H1 (cell line): ENCODE results near the gene TMEM169. TPM values are rescaled to one million over a fixed set of nuclear protein-coding genes. Genes with fewer than 3 reads are reported as not detected.

Experiments used
- CTCF ChIA-PET: fragments of 300-600 bp; sonication (Branson Sonifier 250); formaldehyde crosslinking; loops from one replicate; lab custom pipeline; 2021; ENCODE audit not compliant: partially characterized antibody; lab: Charles Lee
- POLR2A ChIA-PET: fragments of 300-600 bp; sonication (Branson Sonifier 250); formaldehyde crosslinking; loops from one replicate; lab custom pipeline; 2021; ENCODE audit warnings: inconsistent platforms; ENCODE audit not compliant: partially characterized antibody; lab: Charles Lee
- DNase-seq, 2 experiments: peaks; one replicate each; pipeline versions ENCODE4 v3.0.0 to v3.0.0-alpha.2; 2010 to 2022; ENCODE audit warnings: low spot score in 2 of 2, low read depth in 1 of 2, mixed read lengths in 1 of 2
- FAIRE-seq: peaks from 2 replicates; lab custom pipeline; 2011; peaks lifted over from hg19 to GRCh38; lab: Jason Lieb, UNC
- H2AFZ ChIP-seq: 2 replicates; pipeline ENCODE4 v1.8.1; 2012; ENCODE audit warnings: low read length, inconsistent platforms
- H2AK5ac ChIP-seq: 2 replicates; pipeline ENCODE4 v1.6.1; 2013; ENCODE audit warnings: low read depth, low read length
- H2BK120ac ChIP-seq: replicated peaks from 2 replicates; pipeline ENCODE3; 2013; ENCODE audit warnings: low read depth, low read length, inconsistent platforms
- H2BK12ac ChIP-seq: 2 replicates; pipeline ENCODE4 v1.6.1; 2013; ENCODE audit warnings: low read depth, low read length
- H2BK15ac ChIP-seq: 2 replicates; pipeline ENCODE4 v1.6.1; 2013; ENCODE audit warnings: low read length
- H2BK20ac ChIP-seq: 2 replicates; pipeline ENCODE4 v1.6.1; 2013; ENCODE audit warnings: low read length
- H2BK5ac ChIP-seq: 2 replicates; pipeline ENCODE4 v1.6.1; 2013; ENCODE audit warnings: low read depth, low read length
- H3K14ac ChIP-seq: 2 replicates; pipeline ENCODE4 v1.6.1; 2013; ENCODE audit warnings: inconsistent platforms; ENCODE audit not compliant: insufficient read length
- H3K18ac ChIP-seq: 2 replicates; pipeline ENCODE4 v1.6.1; 2013; ENCODE audit warnings: low read length; ENCODE audit errors: extremely low read depth
- H3K23ac ChIP-seq: 2 replicates; pipeline ENCODE4 v1.6.1; 2013; ENCODE audit warnings: inconsistent platforms; ENCODE audit not compliant: insufficient read length
- H3K23me2 ChIP-seq: 2 replicates; pipeline ENCODE4 v1.6.1; 2013; ENCODE audit warnings: low read depth, low read length
- H3K27ac ChIP-seq: 2 replicates; pipeline ENCODE4 v1.6.1; 2011; ENCODE audit warnings: low read depth, low read length, inconsistent platforms
- H3K27me3 ChIP-seq, 4 experiments: replicated peaks in 1 of 4; 1 replicate in 1 of 4; 2 replicates in 3 of 4; pipeline versions ENCODE4 v1.6.1 to v1.8.1; 2011 to 2013; ENCODE audit warnings: low read length in 3 of 4, mild to moderate bottlenecking in 3 of 4, inconsistent platforms in 2 of 4, mixed read lengths in 2 of 4, moderate library complexity in 1 of 4; ENCODE audit not compliant: control insufficient read depth in 3 of 4, insufficient read depth in 3 of 4; ENCODE audit errors: extremely low read depth in 1 of 4
- H3K36me3 ChIP-seq, 4 experiments: 2 replicates each; pipeline versions ENCODE4 v1.6.1 to v1.8.1; 2011 to 2013; ENCODE audit warnings: mild to moderate bottlenecking in 4 of 4, low read length in 3 of 4, moderate library complexity in 2 of 4, control low read depth in 1 of 4, inconsistent platforms in 1 of 4; ENCODE audit not compliant: insufficient read depth in 4 of 4, control insufficient read depth in 2 of 4
- H3K4ac ChIP-seq: replicated peaks from 2 replicates; pipeline ENCODE3; 2013; ENCODE audit warnings: low read length, low read depth, mixed read lengths, inconsistent platforms; ENCODE audit not compliant: insufficient read length
- H3K4me1 ChIP-seq, 4 experiments: replicated peaks in 1 of 4; 1 replicate in 1 of 4; 2 replicates in 3 of 4; pipeline versions ENCODE4 v1.6.1 to v1.8.1; 2011 to 2013; ENCODE audit warnings: low read length in 3 of 4, inconsistent platforms in 2 of 4, mixed read lengths in 1 of 4; ENCODE audit not compliant: insufficient read depth in 4 of 4, control insufficient read depth in 3 of 4
- H3K4me2 ChIP-seq, 2 experiments: 2 replicates each; pipeline versions ENCODE4 v1.6.1 to v1.8.1; 2011 to 2013; ENCODE audit warnings: low read depth in 2 of 2, low read length in 2 of 2, control low read depth in 1 of 2, inconsistent platforms in 1 of 2, mild to moderate bottlenecking in 1 of 2; ENCODE audit not compliant: insufficient read depth in 1 of 2
- H3K4me3 ChIP-seq, 4 experiments: fragments of 200-600, 300-600 bp in 1 of 4; sonication (generic), shearing (Covaris generic), sonication (Bioruptor Twin) in 1 of 4; 2 replicates each; pipeline versions ENCODE4 v1.5.1 to v1.8.1; 2011 to 2016; ENCODE audit warnings: low read length in 4 of 4, low read depth in 3 of 4, control low read depth in 2 of 4, inconsistent platforms in 2 of 4, mild to moderate bottlenecking in 2 of 4, mixed read lengths in 1 of 4, moderate library complexity in 1 of 4; ENCODE audit not compliant: insufficient read depth in 2 of 4; ENCODE audit errors: extremely low read depth in 1 of 4
- H3K56ac ChIP-seq: replicated peaks from 2 replicates; pipeline ENCODE3; 2013; ENCODE audit warnings: low read depth, mild to moderate bottlenecking, mixed read lengths, low read length, inconsistent platforms; ENCODE audit not compliant: insufficient read length
- H3K79me1 ChIP-seq: 2 replicates; pipeline ENCODE4 v1.6.1; 2013; ENCODE audit warnings: low read depth, low read length, control low read depth
- H3K79me2 ChIP-seq, 2 experiments: 2 replicates each; pipeline versions ENCODE4 v1.6.1 to v1.8.1; 2012 to 2013; ENCODE audit warnings: low read length in 2 of 2, mild to moderate bottlenecking in 2 of 2, inconsistent platforms in 1 of 2; ENCODE audit not compliant: insufficient read depth in 2 of 2, control insufficient read depth in 1 of 2
- H3K9ac ChIP-seq, 4 experiments: replicated peaks in 1 of 4; 1 replicate in 1 of 4; 2 replicates in 3 of 4; pipeline versions ENCODE4 v1.6.1 to v1.8.1; 2011 to 2013; ENCODE audit warnings: low read depth in 3 of 4, low read length in 3 of 4, control low read depth in 2 of 4, mild to moderate bottlenecking in 2 of 4, moderate library complexity in 2 of 4, inconsistent platforms in 1 of 4; ENCODE audit errors: extremely low read depth in 1 of 4
- H3K9me3 ChIP-seq, 2 experiments: 2 replicates each; pipeline versions ENCODE4 v1.6.1 to v1.8.1; 2012 to 2013; ENCODE audit warnings: mild to moderate bottlenecking in 2 of 2, moderate library complexity in 2 of 2, control low read depth in 1 of 2, inconsistent platforms in 1 of 2, low read depth in 1 of 2, low read length in 1 of 2, mixed read lengths in 1 of 2; ENCODE audit not compliant: insufficient read depth in 2 of 2
- H4K20me1 ChIP-seq, 2 experiments: replicated peaks in 1 of 2; 2 replicates each; pipeline versions ENCODE3 to v1.8.1; 2011 to 2013; ENCODE audit warnings: inconsistent platforms in 2 of 2, low read length in 2 of 2, mild to moderate bottlenecking in 1 of 2; ENCODE audit not compliant: insufficient read depth in 2 of 2, control insufficient read depth in 1 of 2
- H4K5ac ChIP-seq: 2 replicates; pipeline ENCODE4 v1.6.1; 2013; ENCODE audit warnings: low read length, low read depth, mixed read lengths, inconsistent platforms; ENCODE audit not compliant: insufficient read length
- H4K8ac ChIP-seq: 2 replicates; pipeline ENCODE4 v1.8.0; 2013; ENCODE audit warnings: mild to moderate bottlenecking, moderate library complexity, low read length, inconsistent platforms; ENCODE audit not compliant: insufficient read depth; ENCODE audit errors: extremely low read depth
- H4K91ac ChIP-seq: replicated peaks from 2 replicates; pipeline ENCODE3; 2013; ENCODE audit warnings: low read length, mixed read lengths, inconsistent platforms; ENCODE audit not compliant: insufficient read length
- CBX5 ChIP-seq: fragments of 300-800, 300-1000 bp; sonication (generic); IDR thresholded peaks from 2 replicates; pipeline ENCODE4 v1.7.1; 2016; ENCODE audit warnings: antibody characterized with exemption, low read length, low read depth
- KDM5A ChIP-seq: fragments of 200-600 bp; IDR thresholded peaks from 2 replicates; pipeline ENCODE4 v1.7.1; 2012; ENCODE audit warnings: mild to moderate bottlenecking, low read length, inconsistent platforms, mixed read lengths
- RAD21 ChIP-seq, 2 experiments: IDR thresholded peaks in 1 of 2; conservative IDR thresholded peaks in 1 of 2; 2 replicates each; pipeline ENCODE4 v1.6.1; 2011; ENCODE audit warnings: low read depth in 2 of 2, low read length in 2 of 2, improper control_type of control experiment in 1 of 2, inconsistent platforms in 1 of 2, mild to moderate bottlenecking in 1 of 2, moderate library complexity in 1 of 2
- RFX5 ChIP-seq: IDR thresholded peaks from 2 replicates; pipeline ENCODE4 v1.6.1; 2011; ENCODE audit warnings: low read depth, low read length, improper control_type of control experiment, borderline replicate concordance
- SIRT6 ChIP-seq: IDR thresholded peaks from one replicate; pipeline ENCODE4 v1.7.1; 2012; ENCODE audit warnings: low read length, inconsistent platforms
- USF2 ChIP-seq: IDR thresholded peaks from 2 replicates; pipeline ENCODE4 v1.6.1; 2011; ENCODE audit warnings: low read length, improper control_type of control experiment
- WGBS, 2 experiments: shearing (Covaris generic) in 1 of 2; methylation state at CpG; one replicate each; pipeline versions ENCODE4 v1.1.6 to v1.1.7; 2013 to 2015; ENCODE audit warnings: low lambda C conversion rate in 2 of 2, mixed read lengths in 2 of 2, inconsistent platforms in 1 of 2, low coverage in 1 of 2, missing lambda C conversion rate in 1 of 2; ENCODE audit not compliant: insufficient replicate concordance in 2 of 2, insufficient coverage in 1 of 2, insufficient read length in 1 of 2; ENCODE audit errors: extremely low coverage in 1 of 2, missing lambda C conversion rate in 1 of 2; 5-methylcytosine and 5-hydroxymethylcytosine counted together
- polyA plus RNA-seq, 7 experiments: library from polyadenylated mRNA; depleted of rRNA in 3 of 7; stranded (reverse) in 5 of 7; unstranded in 2 of 7; fragments of >200 nt in 5 of 7; fragments of 200-250 nt in 2 of 7; gene quantifications; 1 replicate in 5 of 7; 2 replicates in 1 of 7; 4 replicates in 1 of 7; pipeline versions ENCODE4 v1.2.1 to v1.2.3, GENCODE V29; 2011 to 2013; ENCODE audit warnings: missing spikeins in 2 of 7, mixed read lengths in 2 of 7
- total RNA-seq: library from RNA; stranded (reverse); fragmentation: NEBNext Ultra II Directional; extraction: Animal tissue kit (Norgen Biotek cat#: 25700); gene quantifications from 2 replicates; pipeline ENCODE4 v1.2.1, GENCODE V29; 2021

Gene TMEM169
- total and polyA plus RNA-seq, 2 of the 8 experiments (the other 6 are each of a cell fraction or from before 2014, with no cell fraction given): 0.41 to 2.4 TPM

- H3K79me1 ChIP-seq: no peaks in the 10 kb centered on the region
- no peaks in the 10 kb centered on the region for H3K9me3 ChIP-seq
- no peaks in the 10 kb centered on the region for H3K79me2 ChIP-seq
- FAIRE-seq (no peak), DNase-seq (no peak)
- no peak overlapping the region for H3K27ac ChIP-seq
- no peak overlapping the region for H2BK12ac ChIP-seq
- 88% methylated on average over 4 of the region's 4 CpGs; no CpG with 5 or more reads in 1 of the 2 experiments for WGBS, 2 experiments
- no peak overlapping the region for H3K56ac ChIP-seq
- no peak overlapping the region for H4K91ac ChIP-seq
- H3K18ac ChIP-seq: no peak overlapping the region
- H3K36me3 ChIP-seq: peaks cover 0 to 4% (median 0%) of the 10 kb centered on the region in 4 experiments; a peak in 2 of 8 replicates
- no peaks in the 10 kb centered on the region for H3K27me3 ChIP-seq
- no peak overlapping the region for H3K4ac ChIP-seq
- H4K8ac ChIP-seq: no peak overlapping the region
- no peak overlapping the region for H2AFZ ChIP-seq
- H3K14ac ChIP-seq: no peak overlapping the region
- no peak overlapping the region for H2BK120ac ChIP-seq
- H2AK5ac ChIP-seq: no peak overlapping the region
- no peak for TF ChIP-seq RAD21 (IDR thresholded peaks at IDR 0.05 in 1 of 2, conservative IDR thresholded peaks at IDR 0.05 in 1 of 2; ENCODE audit: low read depth in 2 of 2, low read length in 2 of 2)
- TF ChIP-seq SIRT6: no peak
- no peak for TF ChIP-seq CBX5
- no peak for TF ChIP-seq RFX5
- no peak for TF ChIP-seq USF2
- TF ChIP-seq KDM5A: no peak
- H4K5ac ChIP-seq: no peak overlapping the region
- ChIA-PET POLR2A (interaction anchor here (1.0 to 1.1 kb wide), 2 partner anchors 10 to 26 kb away, joined by 3 read pairs; partner anchors contain the start of genes PECR and TMEM169), CTCF (interaction anchor here (3.4 kb wide), 1 partner anchor 20 kb away, joined by 19 read pairs; no protein-coding TSS in a partner anchor)
- no peak overlapping the region for H2BK15ac ChIP-seq
- no peaks in the 10 kb centered on the region for H4K20me1 ChIP-seq
- no peak overlapping the region for H3K23ac ChIP-seq
- no peak overlapping the region for H2BK5ac ChIP-seq
- H3K4me2 ChIP-seq: no peak overlapping the region
- H3K9ac ChIP-seq: peak overlapping the region in 1 of 4 experiments; percentile 18; a peak in 1 of 7 replicates
- no peaks in the 10 kb centered on the region for H3K23me2 ChIP-seq
- H3K4me3 ChIP-seq: no peak overlapping the region
- no peak overlapping the region for H2BK20ac ChIP-seq
- peaks cover 0 to 8% (median under 1%) of the 10 kb centered on the region in 4 experiments; a peak in 1 of 7 replicates for H3K4me1 ChIP-seq
Observed at GRCh38 chr2:216055680-216056079, 26.0 kb upstream of the TMEM169 start.
